ENCODE measurements around the gene TCF4.
A peak's percentile ranks its signal among the peaks of the same experiment; 100 is the strongest.

TCF4 gene

GRCh38 chr18:55275039-55275901, 312.7 kb downstream of the TCF4 start:
- Histone ChIP-seq H3K9me3 (ENCODE audit: insufficient read depth, low read depth, low read length) (no peaks in the 10 kb centered on the region), H3K14ac (ENCODE audit: low read length) (no peak overlapping the region), H2BK5ac (ENCODE audit: low read depth, low read length, poor library complexity) (no peak overlapping the region), H3K4me3 (ENCODE audit: low read depth, low read length) (no peak overlapping the region), H3K79me2 (ENCODE audit: control insufficient read depth, insufficient read depth, low read length, poor library complexity) (no peaks in the 10 kb centered on the region), H2BK120ac (ENCODE audit: insufficient read depth, low read length, poor library complexity) (no peak overlapping the region), H4K91ac (ENCODE audit: low read depth, low read length) (no peak overlapping the region), H3K4me2 (ENCODE audit: low read length) (no peak overlapping the region), H3K27ac (ENCODE audit: low read depth, low read length) (no peak overlapping the region), H3K27me3 (ENCODE audit: insufficient read depth, low read length) (no peaks in the 10 kb centered on the region), H2BK12ac (ENCODE audit: low read length) (no peak overlapping the region), H3K4me1 (ENCODE audit: control insufficient read depth in 1 of 2, insufficient read depth in 2 of 2, low read length in 2 of 2) (no peaks in the 10 kb centered on the region), H3K36me3 (ENCODE audit: control insufficient read depth in 1 of 2, insufficient read depth in 2 of 2, low read length in 2 of 2) (peaks cover 2 to 12% of the 10 kb centered on the region in 2 experiments), H3K79me1 (ENCODE audit: low read length) (no peaks in the 10 kb centered on the region), H4K12ac (ENCODE audit: low read depth, low read length) (no peak overlapping the region), H3K23ac (ENCODE audit: low read length) (no peak overlapping the region), H3K4ac (ENCODE audit: low read depth, low read length) (no peak overlapping the region), H3K9ac (ENCODE audit: low read length) (no peak overlapping the region), H4K8ac (ENCODE audit: low read depth, low read length) (no peak overlapping the region), H2AFZ (ENCODE audit: insufficient read depth, low read length, poor library complexity) (no peak overlapping the region), H3K18ac (ENCODE audit: low read length) (no peak overlapping the region), H2AK5ac (ENCODE audit: low read length) (no peak overlapping the region)
- no CpG with 5 or more reads among the region's 5 CpGs for WGBS (ENCODE audit: extremely low coverage, insufficient coverage, insufficient read length)
- DNase-seq = peak; percentile 27 to 50

DNA sequence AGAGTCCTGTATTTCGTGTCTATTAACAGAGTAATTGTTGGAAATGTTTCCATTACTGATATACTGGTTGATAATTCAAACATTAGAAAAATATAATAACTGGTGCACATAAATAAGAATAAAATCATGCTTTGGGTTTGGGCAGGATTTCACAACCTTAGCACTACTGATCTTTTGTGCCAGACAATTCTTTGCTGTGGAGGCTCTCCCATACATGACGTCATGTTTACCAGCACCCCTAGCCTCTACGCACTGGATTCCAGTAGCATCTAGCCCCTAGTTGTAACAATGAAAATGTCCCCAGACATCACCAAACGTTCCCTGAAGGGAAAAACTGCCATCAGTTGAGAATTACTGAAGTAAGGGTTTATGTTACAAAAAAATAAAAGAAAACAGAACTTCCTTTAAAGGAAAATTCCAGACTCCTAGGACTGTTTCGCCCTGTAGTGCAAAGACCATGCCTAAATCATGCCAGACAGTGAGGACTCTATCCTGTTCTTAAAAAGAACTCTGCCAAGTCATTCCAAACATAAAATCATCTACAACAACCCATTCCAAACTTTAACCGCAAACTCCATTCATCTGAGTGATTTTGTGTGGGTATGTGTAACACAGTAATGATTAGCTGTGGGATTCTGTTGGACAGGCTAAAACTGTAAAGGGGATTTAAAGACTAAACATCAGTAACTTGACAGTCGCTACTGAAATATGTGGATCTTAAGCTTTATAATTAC, 315.3 kb downstream of the TCF4 start:
- Histone ChIP-seq H3K14ac (ENCODE audit: low read length) (no peak overlapping the region), H2AK5ac (ENCODE audit: low read length) (no peak overlapping the region), H4K12ac (ENCODE audit: low read depth, low read length) (no peak overlapping the region), H3K9me3 (ENCODE audit: insufficient read depth, low read depth, low read length) (no peaks in the 10 kb centered on the region), H3K4me1 (ENCODE audit: control insufficient read depth in 1 of 2, insufficient read depth in 2 of 2, low read length in 2 of 2) (peaks cover 0 to 6% of the 10 kb centered on the region in 2 experiments), H3K4ac (ENCODE audit: low read depth, low read length) (no peak overlapping the region), H2BK120ac (ENCODE audit: insufficient read depth, low read length, poor library complexity) (no peak overlapping the region), H3K36me3 (ENCODE audit: control insufficient read depth in 1 of 2, insufficient read depth in 2 of 2, low read length in 2 of 2) (peaks cover 0 to 15% of the 10 kb centered on the region in 2 experiments), H4K8ac (ENCODE audit: low read depth, low read length) (no peak overlapping the region), H3K79me2 (ENCODE audit: control insufficient read depth, insufficient read depth, low read length, poor library complexity) (no peaks in the 10 kb centered on the region), H4K91ac (ENCODE audit: low read depth, low read length) (no peak overlapping the region), H3K4me3 (ENCODE audit: low read depth, low read length) (no peak overlapping the region), H3K79me1 (ENCODE audit: low read length) (no peaks in the 10 kb centered on the region), H3K23ac (ENCODE audit: low read length) (no peak overlapping the region), H3K27ac (ENCODE audit: low read depth, low read length) (no peak overlapping the region), H2BK5ac (ENCODE audit: low read depth, low read length, poor library complexity) (no peak overlapping the region), H2AFZ (ENCODE audit: insufficient read depth, low read length, poor library complexity) (no peak overlapping the region), H2BK12ac (ENCODE audit: low read length) (peak overlapping the region; percentile 66), H3K4me2 (ENCODE audit: low read length) (no peak overlapping the region), H3K27me3 (ENCODE audit: insufficient read depth, low read length) (no peaks in the 10 kb centered on the region), H3K18ac (ENCODE audit: low read length) (no peak overlapping the region), H3K9ac (ENCODE audit: low read length) (no peak overlapping the region)
- no peak for DNase-seq
- 100% methylated on average over 1 of the region's 7 CpGs for WGBS (ENCODE audit: extremely low coverage, insufficient coverage, insufficient read length)

DNA sequence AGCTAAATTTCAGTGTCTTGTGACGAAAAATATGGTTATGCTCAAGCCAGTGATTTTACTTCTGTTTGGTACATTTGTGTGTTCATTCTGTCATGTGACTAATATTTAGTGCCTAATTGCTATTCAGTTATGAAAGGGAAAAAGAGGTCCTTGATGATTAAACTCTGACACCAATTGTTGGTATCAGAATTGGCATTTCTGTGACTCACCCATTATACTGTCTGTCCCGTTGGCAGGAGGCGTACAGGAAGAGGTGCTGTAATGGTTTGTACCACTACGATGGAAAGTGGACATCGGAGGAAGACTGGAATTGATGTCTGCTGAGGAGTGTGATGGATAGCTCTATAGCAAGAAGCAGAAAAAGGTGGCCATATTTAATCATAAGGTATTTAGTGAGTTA, 318.4 kb downstream of the TCF4 start:
- H4K12ac ChIP-seq (ENCODE audit: low read depth, low read length) = no peak overlapping the region
- WGBS (ENCODE audit: extremely low coverage, insufficient coverage, insufficient read length) = no CpG with 5 or more reads among the region's 5 CpGs

DNA sequence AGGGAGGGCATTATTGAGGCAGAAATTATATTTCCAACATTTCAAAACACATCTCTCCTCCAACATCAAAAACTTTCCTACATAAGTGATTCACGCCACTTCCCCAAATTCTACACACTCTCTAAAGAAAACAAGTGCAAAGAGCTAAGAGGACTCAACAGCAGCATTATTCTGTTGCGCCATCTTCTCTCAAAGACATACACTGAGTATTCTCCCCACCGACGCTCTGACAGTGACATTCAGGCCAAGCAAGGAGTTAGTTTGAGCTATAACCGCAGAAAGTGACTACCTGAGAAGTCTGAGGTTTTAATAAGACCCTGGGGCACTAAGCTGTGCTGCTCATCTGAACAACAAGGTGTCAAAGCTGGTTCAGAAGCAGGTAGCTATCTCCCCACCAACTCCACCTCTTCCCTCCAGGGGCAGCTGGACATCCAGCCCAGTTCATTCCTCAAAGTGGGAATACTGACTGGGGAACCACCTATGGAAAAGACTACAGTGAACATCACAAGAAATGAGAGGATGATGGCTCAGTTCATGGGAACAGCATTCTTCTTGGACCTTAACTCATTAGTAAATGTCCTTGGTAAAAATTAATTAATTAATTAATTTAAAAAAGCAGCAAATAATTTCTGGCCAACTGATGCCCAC, 319.2 kb downstream of the TCF4 start:
- no peak overlapping the region for H3K27ac ChIP-seq (ENCODE audit: low read depth, low read length)
- H3K27me3 ChIP-seq (ENCODE audit: insufficient read depth, low read length) = no peaks in the 10 kb centered on the region
- peaks cover 0 to 19% of the 10 kb centered on the region in 2 experiments for H3K36me3 ChIP-seq (ENCODE audit: control insufficient read depth in 1 of 2, insufficient read depth in 2 of 2, low read length in 2 of 2)
- no peak overlapping the region for H3K14ac ChIP-seq (ENCODE audit: low read length)
- no peaks in the 10 kb centered on the region for H3K79me2 ChIP-seq (ENCODE audit: control insufficient read depth, insufficient read depth, low read length, poor library complexity)
- no peak overlapping the region for H3K4ac ChIP-seq (ENCODE audit: low read depth, low read length)
- no peak overlapping the region for H4K12ac ChIP-seq (ENCODE audit: low read depth, low read length)
- no peak overlapping the region for H3K4me3 ChIP-seq (ENCODE audit: low read depth, low read length)
- H3K9me3 ChIP-seq (ENCODE audit: insufficient read depth, low read depth, low read length) = no peaks in the 10 kb centered on the region
- H3K4me1 ChIP-seq (ENCODE audit: control insufficient read depth in 1 of 2, insufficient read depth in 2 of 2, low read length in 2 of 2) = peaks cover 2 to 11% of the 10 kb centered on the region in 2 experiments
- H4K8ac ChIP-seq (ENCODE audit: low read depth, low read length) = no peak overlapping the region
- WGBS (ENCODE audit: extremely low coverage, insufficient coverage, insufficient read length) = 100% methylated on average over 1 of the region's 5 CpGs
- no peak overlapping the region for H2AK5ac ChIP-seq (ENCODE audit: low read length)
- no peak overlapping the region for H3K23ac ChIP-seq (ENCODE audit: low read length)
- DNase-seq = no peak
- H3K18ac ChIP-seq (ENCODE audit: low read length) = no peak overlapping the region
- no peak overlapping the region for H2AFZ ChIP-seq (ENCODE audit: insufficient read depth, low read length, poor library complexity)
- H2BK120ac ChIP-seq (ENCODE audit: insufficient read depth, low read length, poor library complexity) = no peak overlapping the region
- H2BK12ac ChIP-seq (ENCODE audit: low read length) = no peak overlapping the region
- H2BK5ac ChIP-seq (ENCODE audit: low read depth, low read length, poor library complexity) = no peak overlapping the region
- no peak overlapping the region for H4K91ac ChIP-seq (ENCODE audit: low read depth, low read length)
- no peak overlapping the region for H3K4me2 ChIP-seq (ENCODE audit: low read length)
- no peak overlapping the region for H3K9ac ChIP-seq (ENCODE audit: low read length)
- no peaks in the 10 kb centered on the region for H3K79me1 ChIP-seq (ENCODE audit: low read length)

More for the DNA sequence above, 318.4 kb downstream of the TCF4 start:
- Histone ChIP-seq H2AFZ (ENCODE audit: insufficient read depth, low read length, poor library complexity) (no peak overlapping the region), H4K91ac (ENCODE audit: low read depth, low read length) (no peak overlapping the region), H3K79me1 (ENCODE audit: low read length) (no peaks in the 10 kb centered on the region), H3K4me3 (ENCODE audit: low read depth, low read length) (no peak overlapping the region), H3K36me3 (ENCODE audit: control insufficient read depth in 1 of 2, insufficient read depth in 2 of 2, low read length in 2 of 2) (peaks cover 0 to 19% of the 10 kb centered on the region in 2 experiments), H3K4me1 (ENCODE audit: control insufficient read depth in 1 of 2, insufficient read depth in 2 of 2, low read length in 2 of 2) (peaks cover 2 to 11% of the 10 kb centered on the region in 2 experiments), H3K9me3 (ENCODE audit: insufficient read depth, low read depth, low read length) (no peaks in the 10 kb centered on the region), H3K27ac (ENCODE audit: low read depth, low read length) (no peak overlapping the region), H2AK5ac (ENCODE audit: low read length) (no peak overlapping the region), H2BK120ac (ENCODE audit: insufficient read depth, low read length, poor library complexity) (no peak overlapping the region), H3K4ac (ENCODE audit: low read depth, low read length) (no peak overlapping the region), H3K9ac (ENCODE audit: low read length) (no peak overlapping the region), H3K23ac (ENCODE audit: low read length) (no peak overlapping the region), H2BK5ac (ENCODE audit: low read depth, low read length, poor library complexity) (no peak overlapping the region), H3K18ac (ENCODE audit: low read length) (no peak overlapping the region), H4K8ac (ENCODE audit: low read depth, low read length) (no peak overlapping the region), H3K27me3 (ENCODE audit: insufficient read depth, low read length) (no peaks in the 10 kb centered on the region), H2BK12ac (ENCODE audit: low read length) (no peak overlapping the region), H3K79me2 (ENCODE audit: control insufficient read depth, insufficient read depth, low read length, poor library complexity) (no peaks in the 10 kb centered on the region), H3K4me2 (ENCODE audit: low read length) (no peak overlapping the region), H3K14ac (ENCODE audit: low read length) (no peak overlapping the region)
- DNase-seq = no peak

Data from trophoblast cell (in vitro differentiated cells and primary cell).